A673 (cell line): ENCODE results near the gene LDLRAD3. TPM values are rescaled to one million over a fixed set of nuclear protein-coding genes. Genes with fewer than 3 reads are reported as not detected.

Source experiments
- BruUV-seq: library from RNA; stranded (reverse); fragments of 400-500 nt; replicated peaks from 2 replicates; lab custom pipeline; 2021; lab: Mats Ljungman, UMichigan
- CTCF ChIA-PET: fragments of 300-600 bp; sonication (Branson Sonifier 250); formaldehyde crosslinking; loops from one replicate; lab custom pipeline; 2022; ENCODE audit warnings: antibody characterized with exemption; lab: Charles Lee
- POLR2A ChIA-PET: fragments of 300-600 bp; sonication (Branson Sonifier 250); formaldehyde crosslinking; loops from one replicate; lab custom pipeline; 2022; ENCODE audit warnings: antibody characterized with exemption; ENCODE audit not compliant: low non-redundant PET; lab: Charles Lee
- DNase-seq: peaks from one replicate; pipeline ENCODE4 v3.0.0-alpha.2; 2015; ENCODE audit warnings: low spot score
- H3K27ac ChIP-seq: fragments of 200-600 bp; sonication (generic); 2 replicates; pipeline ENCODE4 v1.5.1; 2016; ENCODE audit warnings: mixed run types, low read depth, mild to moderate bottlenecking, mixed read lengths, antibody characterized with exemption, low read length; ENCODE audit not compliant: poor library complexity, severe bottlenecking
- H3K27me3 ChIP-seq: fragments of 200-600 bp; sonication (generic); replicated peaks from 2 replicates; pipeline ENCODE4 v1.6.1; 2017; ENCODE audit warnings: mixed run types, low read depth, mild to moderate bottlenecking, mixed read lengths, antibody characterized with exemption, low read length; ENCODE audit not compliant: insufficient read depth, poor library complexity
- H3K36me3 ChIP-seq: fragments of 200-600 bp; sonication (generic); 2 replicates; pipeline ENCODE4 v1.6.1; 2016; ENCODE audit warnings: mixed run types, mild to moderate bottlenecking, mixed read lengths, antibody characterized with exemption, low read length; ENCODE audit not compliant: insufficient read depth, poor library complexity, severe bottlenecking
- H3K4me1 ChIP-seq: fragments of 200-600 bp; sonication (generic); 2 replicates; pipeline ENCODE4 v1.6.1; 2017; ENCODE audit warnings: mixed run types, mild to moderate bottlenecking, mixed read lengths, antibody characterized with exemption, low read length; ENCODE audit not compliant: insufficient read depth, poor library complexity, severe bottlenecking
- H3K4me3 ChIP-seq: fragments of 200-600 bp; sonication (generic); 2 replicates; pipeline ENCODE4 v1.5.1; 2016; ENCODE audit warnings: low read depth, mixed run types, mild to moderate bottlenecking, mixed read lengths, low read length; ENCODE audit not compliant: poor library complexity, severe bottlenecking
- H3K9me3 ChIP-seq: fragments of 200-600 bp; sonication (generic); 2 replicates; pipeline ENCODE4 v1.6.1; 2016; ENCODE audit warnings: mixed run types, low read depth, mild to moderate bottlenecking, mixed read lengths, antibody characterized with exemption, low read length; ENCODE audit not compliant: poor library complexity, severe bottlenecking
- CTCF ChIP-seq: fragments of 300-800, 200-600 bp; sonication (generic); conservative IDR thresholded peaks from 2 replicates; pipeline ENCODE4 v1.5.1; 2017; ENCODE audit warnings: low read depth, mild to moderate bottlenecking, antibody characterized with exemption, low read length, moderate library complexity, mixed read lengths
- EZH2 ChIP-seq: fragments of 200-600 bp; sonication (generic); IDR thresholded peaks from 2 replicates; pipeline ENCODE4 v1.6.1; 2017; ENCODE audit warnings: borderline replicate concordance, low read depth, mild to moderate bottlenecking, mixed read lengths, antibody characterized with exemption, low read length; ENCODE audit not compliant: poor library complexity, severe bottlenecking
- intact Hi-C: fragments of 100-400 bp; cut with micrococcal nuclease; formaldehyde crosslinking; loops from one replicate; pipeline ENCODE4 v1.10.0; 2022; ENCODE audit not compliant: unreplicated experiment
- total RNA-seq: library from RNA; stranded (reverse); gene quantifications from 2 replicates; pipeline ENCODE4 v1.2.3, GENCODE V29; 2021

Gene LDLRAD3
- total RNA-seq, 1 experiment from 2014 or later, result 13.1 TPM

GRCh38 chr11:36146437-36146836 is 202.6 kb downstream of the LDLRAD3 start:
- no peaks in the 10 kb centered on the region for H3K27me3 ChIP-seq
- peaks cover 10% of the 10 kb centered on the region for H3K4me1 ChIP-seq
- POLR2A ChIA-PET, result no interaction called here
- no peaks in the 10 kb centered on the region for H3K9me3 ChIP-seq
- intact Hi-C loops, result loop anchor here (5.0 kb wide), 1 partner anchor 529 kb away; the partner anchor contains the start of gene FJX1
- TF ChIP-seq CTCF (no peak), EZH2 (no peak)
- no peak overlapping the region for H3K4me3 ChIP-seq
- DNase-seq, result no peak
- no TSS peak for BruUV-seq
- no peak overlapping the region for H3K27ac ChIP-seq
- CTCF ChIA-PET, result interaction anchor here (0.8 kb wide), 1 partner anchor 325 kb away, joined by 10 read pairs; no protein-coding TSS in a partner anchor
- no peaks in the 10 kb centered on the region for H3K36me3 ChIP-seq

DNA sequence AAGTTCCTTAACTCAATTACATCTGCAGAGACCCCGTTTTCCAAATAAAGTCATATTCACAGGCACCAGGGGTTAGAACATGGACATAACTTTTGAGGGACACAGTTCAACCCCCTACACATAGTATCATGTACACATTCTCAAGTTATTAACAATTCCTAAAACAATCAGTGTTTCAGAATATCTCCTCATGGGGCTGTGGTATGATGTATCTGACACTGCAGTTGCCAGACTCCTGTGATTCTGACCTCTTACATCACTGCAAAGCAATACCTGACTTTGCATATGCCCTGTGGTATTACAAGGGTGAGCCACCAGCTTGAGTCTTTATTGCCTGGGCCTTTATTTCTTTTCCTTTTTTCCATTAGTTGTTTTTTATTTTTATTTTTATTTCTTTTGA is 203.6 kb downstream of the LDLRAD3 start:
- Histone ChIP-seq H3K4me1 (peaks cover 10% of the 10 kb centered on the region), H3K27me3 (no peaks in the 10 kb centered on the region), H3K36me3 (no peaks in the 10 kb centered on the region), H3K4me3 (no peak overlapping the region), H3K9me3 (no peaks in the 10 kb centered on the region), H3K27ac (no peak overlapping the region)
- ChIA-PET CTCF (no interaction called here), POLR2A (no interaction called here)
- BruUV-seq, result no TSS peak
- DNase-seq, result no peak
- intact Hi-C loops, result loop anchor here (5.0 kb wide), 1 partner anchor 530 kb away; the partner anchor contains the start of gene FJX1
- TF ChIP-seq EZH2 (no peak), CTCF (no peak)

GRCh38 chr11:36148701-36149100 is 204.8 kb downstream of the LDLRAD3 start:
- no peak overlapping the region for H3K4me3 ChIP-seq
- no TSS peak for BruUV-seq
- peaks cover 10% of the 10 kb centered on the region for H3K4me1 ChIP-seq
- no peaks in the 10 kb centered on the region for H3K9me3 ChIP-seq
- no peaks in the 10 kb centered on the region for H3K27me3 ChIP-seq
- ChIA-PET CTCF (no interaction called here), POLR2A (no interaction called here)
- H3K27ac ChIP-seq, result no peak overlapping the region
- intact Hi-C loops, result loop anchor here (5.0 kb wide), 1 partner anchor 531 kb away; the partner anchor contains the start of gene FJX1
- DNase-seq, result no peak
- no peak for TF ChIP-seq CTCF
- no peak for TF ChIP-seq EZH2
- no peaks in the 10 kb centered on the region for H3K36me3 ChIP-seq
